ENCODE measurements around the gene PGGHG.

GRCh38 chr11:289398-289711 lies 429 bp downstream of the PGGHG start:
- TF ChIP-seq CTCF (IDR thresholded peaks at IDR 0.05; ENCODE audit: borderline replicate concordance, extremely low read depth, low read length, poor library complexity, severe bottlenecking) (no peak), EZH2 (IDR thresholded peaks at IDR 0.05; ENCODE audit: borderline replicate concordance, low read depth, low read length, severe bottlenecking) (no peak)
